Activated CD4-positive, alpha-beta T cell treated with anti-CD3 and anti-CD28 coated beads, Interleukin-10, Interleukin-2, amounts not matched to agents 100 ng/mL and 50 ng/mL, durations not matched to agents 16 hours and 8 hours (primary cell): Measurements from ENCODE around the gene WBP2NL.

ENCODE experiments used
- DNase-seq: peaks from one replicate; pipeline ENCODE4 v3.0.0-alpha.2; 2020

Gene WBP2NL

GRCh38 chr22:41979423-41980250 is 19.0 kb upstream of the WBP2NL start:
- DNase-seq: no peak

GRCh38 chr22:41982865-41983264 is 15.7 kb upstream of the WBP2NL start:
- no peak for DNase-seq

GRCh38 chr22:41983513-41984405 is 14.8 kb upstream of the WBP2NL start:
- DNase-seq: no peak

GRCh38 chr22:41987276-41987675 is 11.3 kb upstream of the WBP2NL start:
- DNase-seq: no peak

- no peak for DNase-seq
Measured at GRCh38 chr22:41989246-41989645, 9.3 kb upstream of the WBP2NL start.

GRCh38 chr22:41991111-41991510 is 7.5 kb upstream of the WBP2NL start:
- DNase-seq: no peak

- DNase-seq: no peak
Measured at GRCh38 chr22:41992496-41992895, 6.1 kb upstream of the WBP2NL start.

GRCh38 chr22:41995211-41995610 is 3.4 kb upstream of the WBP2NL start:
- no peak for DNase-seq

- DNase-seq: no peak
Measured at GRCh38 chr22:41996826-41997225, 1.8 kb upstream of the WBP2NL start.

- no peak for DNase-seq
Measured at GRCh38 chr22:42000466-42000865, 1.9 kb downstream of the WBP2NL start.

- DNase-seq: peak; percentile 16
Measured at GRCh38 chr22:42001121-42001520, 2.5 kb downstream of the WBP2NL start.

- DNase-seq: no peak
Measured at GRCh38 chr22:42001706-42002105, 3.1 kb downstream of the WBP2NL start.

- DNase-seq: no peak
Measured at GRCh38 chr22:42007922-42008321, 9.3 kb downstream of the WBP2NL start.

- DNase-seq: no peak
Measured at GRCh38 chr22:42010778-42011177, 12.2 kb downstream of the WBP2NL start.

- DNase-seq: no peak
Measured at GRCh38 chr22:42013385-42013784, 14.8 kb downstream of the WBP2NL start.

- no peak for DNase-seq
Measured at GRCh38 chr22:42016111-42016510, 17.5 kb downstream of the WBP2NL start.

GRCh38 chr22:42018224-42018623 is 19.6 kb downstream of the WBP2NL start:
- no peak for DNase-seq

GRCh38 chr22:42021571-42021970 is 23.0 kb downstream of the WBP2NL start:
- DNase-seq: no peak

GRCh38 chr22:42022162-42022847 is 23.7 kb downstream of the WBP2NL start:
- DNase-seq: peak; percentile 44

- no peak for DNase-seq
Measured at GRCh38 chr22:42025421-42025820, 26.8 kb downstream of the WBP2NL start.

GRCh38 chr22:42026705-42027104 is 28.1 kb downstream of the WBP2NL start:
- DNase-seq: no peak

GRCh38 chr22:42033263-42034181 is 34.9 kb downstream of the WBP2NL start:
- DNase-seq: no peak
